H1 (cell line): Measurements from ENCODE around the gene KRT72.

Experiments used
- POLR2AphosphoS5 ChIP-seq: IDR thresholded peaks from 2 replicates; pipeline ENCODE4 v1.6.1; 2011; ENCODE audit warnings: low read depth, low read length
- SIN3A ChIP-seq, 2 experiments: IDR thresholded peaks in 1 of 2; conservative IDR thresholded peaks in 1 of 2; 2 replicates each; pipeline ENCODE4 v1.6.1; 2011 to 2012; ENCODE audit warnings: low read length in 2 of 2, improper control_type of control experiment in 1 of 2, low read depth in 1 of 2, mild to moderate bottlenecking in 1 of 2
- TAF1 ChIP-seq: IDR thresholded peaks from 2 replicates; pipeline ENCODE4 v1.6.1; 2011; ENCODE audit warnings: mild to moderate bottlenecking, low read depth, low read length
- ZNF274 ChIP-seq: IDR thresholded peaks from 2 replicates; pipeline ENCODE4 v1.7.0; 2012; ENCODE audit warnings: low read length, borderline replicate concordance; ENCODE audit errors: extremely low read depth

GRCh38 chr12:52613384-52614030 lies 12.2 kb upstream of the KRT72 start:
- TF ChIP-seq SIN3A (conservative IDR thresholded peaks at IDR 0.05 in 1 of 2, IDR thresholded peaks at IDR 0.05 in 1 of 2; ENCODE audit: low read depth in 1 of 2, low read length in 2 of 2) (no peak), TAF1 (no peak), ZNF274 (no peak), POLR2AphosphoS5 (no peak)
